ENCODE results near the gene PURB.
"Not testable (repeated sequence)": the region's sequence is repeated elsewhere in the genome, so short reads cannot be mapped to it uniquely, and the experiment has no call there.

The PURB gene

GRCh38 chr7:44885394-44886317 is at the start of gene PURB:
Gene PURB, minus strand, starts transcription at chr7:44885530. Its CDS starts 182 bp downstream, at chr7:44885348.
- peak; percentile 95 for DNase-seq

- no peak for DNase-seq
Measured at GRCh38 chr7:44935016-44935415, 49.7 kb upstream of the PURB start.

GRCh38 chr7:44934510-44934909 is 49.2 kb upstream of the PURB start:
- DNase-seq = not testable (repeated sequence)

- DNase-seq = no peak
Measured at GRCh38 chr7:44930921-44931320, 45.6 kb upstream of the PURB start.

GRCh38 chr7:44922351-44922694 is 37.0 kb upstream of the PURB start:
- DNase-seq = no peak

- DNase-seq = peak; percentile 97
Measured at GRCh38 chr7:44921607-44922350, 36.4 kb upstream of the PURB start.

GRCh38 chr7:44920119-44920518 is 34.8 kb upstream of the PURB start:
- no peak for DNase-seq

- no peak for DNase-seq
Measured at GRCh38 chr7:44918029-44918428, 32.7 kb upstream of the PURB start.

- no peak for DNase-seq
Measured at GRCh38 chr7:44917465-44917864, 32.1 kb upstream of the PURB start.

GRCh38 chr7:44914992-44915607 is 29.8 kb upstream of the PURB start:
- peak; percentile 78 for DNase-seq

- DNase-seq = no peak
Measured at GRCh38 chr7:44912775-44913347, 27.5 kb upstream of the PURB start.

GRCh38 chr7:44911911-44912310 is 26.6 kb upstream of the PURB start:
- no peak for DNase-seq

- DNase-seq = no peak
Measured at GRCh38 chr7:44909596-44910389, 24.5 kb upstream of the PURB start.

GRCh38 chr7:44906965-44907364 is 21.6 kb upstream of the PURB start:
- no peak for DNase-seq

GRCh38 chr7:44905002-44905635 is 19.8 kb upstream of the PURB start:
- DNase-seq = no peak

- DNase-seq = no peak
Measured at GRCh38 chr7:44899443-44899842, 14.1 kb upstream of the PURB start.

GRCh38 chr7:44898039-44898438 is 12.7 kb upstream of the PURB start:
- no peak for DNase-seq

- DNase-seq = no peak
Measured at GRCh38 chr7:44897309-44897708, 12.0 kb upstream of the PURB start.

GRCh38 chr7:44894888-44895580 is 9.7 kb upstream of the PURB start:
- DNase-seq = no peak

GRCh38 chr7:44893710-44894234 is 8.4 kb upstream of the PURB start:
- no peak for DNase-seq

- no peak for DNase-seq
Measured at GRCh38 chr7:44891791-44892190, 6.5 kb upstream of the PURB start.
